ENCODE measurements around the gene LRRN4. TPM values are rescaled to one million over a fixed set of nuclear protein-coding genes. Genes with fewer than 3 reads are reported as not detected.

The LRRN4 gene
- total RNA-seq, 1 donor from 2014 or later, result not detected

- no peaks in the 10 kb centered on the region for H3K9me3 Mint-ChIP-seq
- DNase-seq, result no peak
- no peaks in the 10 kb centered on the region for H3K4me1 Mint-ChIP-seq
- intact Hi-C loops (cut with micrococcal nuclease), result no loop called here
- TF ChIP-seq, protein P1, sequence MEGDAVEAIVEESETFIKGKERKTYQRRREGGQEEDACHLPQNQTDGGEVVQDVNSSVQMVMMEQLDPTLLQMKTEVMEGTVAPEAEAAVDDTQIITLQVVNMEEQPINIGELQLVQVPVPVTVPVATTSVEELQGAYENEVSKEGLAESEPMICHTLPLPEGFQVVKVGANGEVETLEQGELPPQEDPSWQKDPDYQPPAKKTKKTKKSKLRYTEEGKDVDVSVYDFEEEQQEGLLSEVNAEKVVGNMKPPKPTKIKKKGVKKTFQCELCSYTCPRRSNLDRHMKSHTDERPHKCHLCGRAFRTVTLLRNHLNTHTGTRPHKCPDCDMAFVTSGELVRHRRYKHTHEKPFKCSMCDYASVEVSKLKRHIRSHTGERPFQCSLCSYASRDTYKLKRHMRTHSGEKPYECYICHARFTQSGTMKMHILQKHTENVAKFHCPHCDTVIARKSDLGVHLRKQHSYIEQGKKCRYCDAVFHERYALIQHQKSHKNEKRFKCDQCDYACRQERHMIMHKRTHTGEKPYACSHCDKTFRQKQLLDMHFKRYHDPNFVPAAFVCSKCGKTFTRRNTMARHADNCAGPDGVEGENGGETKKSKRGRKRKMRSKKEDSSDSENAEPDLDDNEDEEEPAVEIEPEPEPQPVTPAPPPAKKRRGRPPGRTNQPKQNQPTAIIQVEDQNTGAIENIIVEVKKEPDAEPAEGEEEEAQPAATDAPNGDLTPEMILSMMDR (IDR thresholded peaks at IDR 0.05), result no peak
- ChIA-PET CTCF (no interaction called here), POLR2A (no interaction called here)
- no peak overlapping the region for H3K4me3 Mint-ChIP-seq
- no peak overlapping the region for H3K27ac Mint-ChIP-seq
- no peaks in the 10 kb centered on the region for H3K36me3 Mint-ChIP-seq (ENCODE audit: low read depth)
- peaks cover 8% of the 10 kb centered on the region for H3K27me3 Mint-ChIP-seq
- no peak for ATAC-seq (ENCODE audit: low read depth)
These were observed 7.7 kb upstream of the LRRN4 start for GRCh38 chr20:6061544-6061943.

GRCh38 chr20:6060213-6060612 lies 6.4 kb upstream of the LRRN4 start:
- ATAC-seq (ENCODE audit: low read depth), result no peak
- Mint-ChIP-seq H3K9me3 (no peaks in the 10 kb centered on the region), H3K27ac (no peak overlapping the region)

GRCh38 chr20:6058684-6059295 lies 4.9 kb upstream of the LRRN4 start:
- ATAC-seq (ENCODE audit: low read depth), result no peak
- peaks cover 16% of the 10 kb centered on the region for H3K27me3 Mint-ChIP-seq
- H3K36me3 Mint-ChIP-seq (ENCODE audit: low read depth), result no peaks in the 10 kb centered on the region
- ChIA-PET CTCF (no interaction called here), POLR2A (no interaction called here)
- H3K27ac Mint-ChIP-seq, result no peak overlapping the region
- TF ChIP-seq, protein P1 (IDR thresholded peaks at IDR 0.05), result no peak
- H3K9me3 Mint-ChIP-seq, result no peaks in the 10 kb centered on the region
- intact Hi-C loops (cut with micrococcal nuclease), result no loop called here
- H3K4me3 Mint-ChIP-seq, result no peak overlapping the region
- H3K4me1 Mint-ChIP-seq, result no peaks in the 10 kb centered on the region
- no peak for DNase-seq

More at GRCh38 chr20:6060213-6060612, 6.4 kb upstream of the LRRN4 start:
- H3K27me3 Mint-ChIP-seq, result peaks cover 10% of the 10 kb centered on the region
- H3K36me3 Mint-ChIP-seq (ENCODE audit: low read depth), result no peaks in the 10 kb centered on the region
- no peak for DNase-seq
- intact Hi-C loops (cut with micrococcal nuclease), result no loop called here
- TF ChIP-seq, protein P1 (IDR thresholded peaks at IDR 0.05), result no peak
- ChIA-PET POLR2A (interaction anchor here (0.6 kb wide), 1 partner anchor 59 kb away, joined by 3 read pairs; no protein-coding TSS in a partner anchor), CTCF (no interaction called here)
- H3K4me3 Mint-ChIP-seq, result no peak overlapping the region
- H3K4me1 Mint-ChIP-seq, result no peaks in the 10 kb centered on the region

DNA sequence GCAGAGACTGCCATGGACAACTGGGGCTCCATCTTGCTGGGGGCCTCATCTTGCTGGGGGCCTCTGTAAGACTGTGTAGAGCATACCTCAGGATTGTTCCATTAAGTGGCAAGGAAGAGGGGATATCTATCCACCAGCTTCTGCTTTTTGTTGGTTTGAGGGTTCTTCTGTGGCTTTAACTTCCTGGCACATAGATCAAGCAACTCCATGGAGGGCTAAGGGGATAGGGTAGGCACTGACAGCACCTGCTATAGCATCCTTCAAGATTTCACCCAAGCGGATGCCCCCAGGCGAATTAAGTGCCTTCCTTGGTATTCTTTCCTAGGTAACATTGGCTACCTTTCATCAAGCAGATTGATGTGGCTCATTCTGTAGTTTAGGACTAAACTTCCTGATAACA lies 3.8 kb upstream of the LRRN4 start:
- CTCF ChIA-PET, result no interaction called here
- Mint-ChIP-seq H3K4me1 (peaks cover 5% of the 10 kb centered on the region), H3K27me3 (peaks cover 21% of the 10 kb centered on the region), H3K27ac (no peak overlapping the region), H3K9me3 (no peaks in the 10 kb centered on the region), H3K36me3 (ENCODE audit: low read depth) (no peaks in the 10 kb centered on the region), H3K4me3 (no peak overlapping the region)
- TF ChIP-seq, protein P1 (IDR thresholded peaks at IDR 0.05), result no peak
- POLR2A ChIA-PET, result no interaction called here
- ATAC-seq (ENCODE audit: low read depth) (no peak), DNase-seq (no peak)
- intact Hi-C loops (cut with micrococcal nuclease), result no loop called here

DNA sequence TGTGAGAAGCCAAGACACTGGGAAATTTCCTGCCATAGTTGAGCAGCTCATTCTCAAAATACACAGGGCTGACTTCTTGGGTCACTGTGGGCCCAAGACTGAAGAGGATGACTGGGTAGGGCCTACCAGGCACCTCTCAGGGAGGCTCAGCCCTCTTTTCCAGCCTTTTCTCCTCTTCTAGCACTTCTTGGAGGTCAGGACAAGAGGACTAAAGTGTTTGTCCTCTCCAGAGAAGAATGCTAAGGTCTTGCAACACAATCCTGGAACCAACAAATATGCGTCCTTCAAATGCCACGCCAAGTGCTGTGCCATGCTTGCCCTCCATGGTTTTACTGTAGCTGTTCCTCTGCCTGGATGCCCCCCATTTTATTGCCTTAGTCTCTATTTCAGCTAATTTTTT lies 3.3 kb upstream of the LRRN4 start:
- Mint-ChIP-seq H3K27ac (no peak overlapping the region), H3K27me3 (peaks cover 21% of the 10 kb centered on the region), H3K4me3 (no peak overlapping the region), H3K4me1 (peaks cover 5% of the 10 kb centered on the region), H3K36me3 (ENCODE audit: low read depth) (no peaks in the 10 kb centered on the region), H3K9me3 (no peaks in the 10 kb centered on the region)
- DNase-seq (no peak), ATAC-seq (ENCODE audit: low read depth) (no peak)
- TF ChIP-seq, protein P1 (IDR thresholded peaks at IDR 0.05), result no peak
- ChIA-PET POLR2A (no interaction called here), CTCF (no interaction called here)
- intact Hi-C loops (cut with micrococcal nuclease), result no loop called here
